Mucosa of descending colon (tissue), 3 donors: Measurements from ENCODE around the gene IQCE. TPM values are rescaled to one million over a fixed set of nuclear protein-coding genes. Genes with fewer than 3 reads are reported as not detected.
A peak's percentile ranks its signal among the peaks of the same experiment; 100 is the strongest.

ENCODE experiments used
- ATAC-seq: fragments of 200-7000 bp; cut with Tn5 transposase; one replicate; pipeline ENCODE4 v1.9.1; 2020; ENCODE audit warnings: mild to moderate bottlenecking, moderate library complexity
- DNase-seq, 3 donors: peaks; one replicate each; pipeline ENCODE4 v3.0.0-alpha.2; 2020
- H3K36me3 ChIP-seq: fragments of 200-600 bp; one replicate; pipeline ENCODE4 v1.8.0; 2021; ENCODE audit warnings: low read depth, mild to moderate bottlenecking
- H3K4me1 ChIP-seq: fragments of 200-600 bp; one replicate; pipeline ENCODE4 v1.8.0; 2021; ENCODE audit warnings: low read depth, mild to moderate bottlenecking
- H3K4me3 ChIP-seq: fragments of 200-600 bp; one replicate; pipeline ENCODE4 v1.8.0; 2021; ENCODE audit warnings: mild to moderate bottlenecking
- H3K9me3 ChIP-seq: fragments of 200-600 bp; one replicate; pipeline ENCODE4 v1.8.0; 2021; ENCODE audit warnings: mild to moderate bottlenecking
- intact Hi-C, 2 donors: fragments of 100-400 bp; cut with DNase I in 1 of 2; cut with micrococcal nuclease in 1 of 2; formaldehyde crosslinking; loops; one replicate each; pipeline versions ENCODE4 v1.11.0 to v1.11.1; 2022; cut with DNase I, micrococcal nuclease
- total RNA-seq, 3 donors: library from RNA; stranded (reverse); fragmentation: NEBNext Ultra II Directional in 2 of 3; extraction: Animal tissue kit (Norgen Biotek cat#: 25700) in 2 of 3; gene quantifications; one replicate each; pipeline versions ENCODE4 v1.2.1 to v1.2.4, GENCODE V29; 2021 to 2023
- TF ChIP-seq, protein P1 (sequence below): fragments of 200-600 bp; IDR thresholded peaks from one replicate; pipeline ENCODE4 v1.8.0; 2022; ENCODE audit warnings: antibody characterized with exemption, mild to moderate bottlenecking
- donor health status: DM: no; HTN: no; CAD: no; lungs with moderate emphysema.
- donor health status: DM: no; HTN: no; CAD: no.
- donor health status: DM: no; HTN: yes; CAD: no.

IQCE gene
- total RNA-seq, 3 donors from 2014 or later = 27.9 to 41.2 (median 35.9) TPM

DNA sequence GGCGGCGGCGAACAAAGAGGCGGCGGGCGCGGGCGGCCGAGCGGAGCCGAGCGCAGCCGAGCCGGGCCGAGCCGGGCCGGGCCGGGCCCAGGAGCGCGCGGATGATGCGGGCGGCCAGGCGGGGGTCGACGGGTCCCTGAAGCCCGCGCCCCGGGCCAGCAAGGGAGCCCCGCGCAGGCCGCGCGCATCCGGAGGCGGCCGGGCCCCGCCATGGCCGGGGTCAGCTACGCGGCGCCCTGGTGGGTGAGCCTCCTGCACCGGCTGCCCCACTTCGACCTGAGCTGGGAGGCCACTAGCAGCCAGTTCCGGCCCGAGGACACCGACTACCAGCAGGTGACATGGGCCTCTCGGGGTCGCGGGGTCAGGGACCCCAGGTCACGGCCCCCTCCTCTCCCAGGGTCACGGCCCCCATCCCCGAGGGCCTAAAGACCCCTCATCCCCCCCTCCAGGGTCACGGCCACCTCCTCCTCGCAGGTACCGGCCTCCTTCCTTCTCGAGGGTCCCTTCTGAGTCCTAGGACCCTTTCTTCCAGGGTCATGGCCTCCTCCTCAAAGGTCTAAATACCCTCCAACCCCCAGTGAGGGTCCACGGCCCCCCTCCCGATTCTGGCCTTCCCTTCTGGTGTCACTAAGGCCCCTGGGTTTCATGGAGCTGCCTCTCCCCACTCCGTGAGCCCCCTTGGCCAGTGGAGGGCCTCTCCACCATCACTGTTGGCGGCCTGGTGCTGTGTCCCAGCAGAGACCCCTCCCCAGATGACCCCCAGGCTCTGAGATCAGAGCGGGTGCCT is 73.4 kb downstream of the IQCE start, which contains the start of gene TTYH3:
TTYH3 (plus strand) TSS at position 41 of the 787 bp plus-strand sequence; CDS start at position 211, 170 bp downstream.
- H3K4me1 ChIP-seq = peaks cover 32% of the 10 kb centered on the region
- TF ChIP-seq, protein P1, sequence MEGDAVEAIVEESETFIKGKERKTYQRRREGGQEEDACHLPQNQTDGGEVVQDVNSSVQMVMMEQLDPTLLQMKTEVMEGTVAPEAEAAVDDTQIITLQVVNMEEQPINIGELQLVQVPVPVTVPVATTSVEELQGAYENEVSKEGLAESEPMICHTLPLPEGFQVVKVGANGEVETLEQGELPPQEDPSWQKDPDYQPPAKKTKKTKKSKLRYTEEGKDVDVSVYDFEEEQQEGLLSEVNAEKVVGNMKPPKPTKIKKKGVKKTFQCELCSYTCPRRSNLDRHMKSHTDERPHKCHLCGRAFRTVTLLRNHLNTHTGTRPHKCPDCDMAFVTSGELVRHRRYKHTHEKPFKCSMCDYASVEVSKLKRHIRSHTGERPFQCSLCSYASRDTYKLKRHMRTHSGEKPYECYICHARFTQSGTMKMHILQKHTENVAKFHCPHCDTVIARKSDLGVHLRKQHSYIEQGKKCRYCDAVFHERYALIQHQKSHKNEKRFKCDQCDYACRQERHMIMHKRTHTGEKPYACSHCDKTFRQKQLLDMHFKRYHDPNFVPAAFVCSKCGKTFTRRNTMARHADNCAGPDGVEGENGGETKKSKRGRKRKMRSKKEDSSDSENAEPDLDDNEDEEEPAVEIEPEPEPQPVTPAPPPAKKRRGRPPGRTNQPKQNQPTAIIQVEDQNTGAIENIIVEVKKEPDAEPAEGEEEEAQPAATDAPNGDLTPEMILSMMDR = no peak
- ATAC-seq = peak; percentile 0
- intact Hi-C loops = no loop called here
- peak within 1 kb of the TSS; percentile 54 for H3K4me3 ChIP-seq
- no peaks in the 10 kb centered on the region for H3K9me3 ChIP-seq
- DNase-seq = peak; percentile 54 to 80 (median 73)
- no peaks in the 10 kb centered on the region for H3K36me3 ChIP-seq

DNA sequence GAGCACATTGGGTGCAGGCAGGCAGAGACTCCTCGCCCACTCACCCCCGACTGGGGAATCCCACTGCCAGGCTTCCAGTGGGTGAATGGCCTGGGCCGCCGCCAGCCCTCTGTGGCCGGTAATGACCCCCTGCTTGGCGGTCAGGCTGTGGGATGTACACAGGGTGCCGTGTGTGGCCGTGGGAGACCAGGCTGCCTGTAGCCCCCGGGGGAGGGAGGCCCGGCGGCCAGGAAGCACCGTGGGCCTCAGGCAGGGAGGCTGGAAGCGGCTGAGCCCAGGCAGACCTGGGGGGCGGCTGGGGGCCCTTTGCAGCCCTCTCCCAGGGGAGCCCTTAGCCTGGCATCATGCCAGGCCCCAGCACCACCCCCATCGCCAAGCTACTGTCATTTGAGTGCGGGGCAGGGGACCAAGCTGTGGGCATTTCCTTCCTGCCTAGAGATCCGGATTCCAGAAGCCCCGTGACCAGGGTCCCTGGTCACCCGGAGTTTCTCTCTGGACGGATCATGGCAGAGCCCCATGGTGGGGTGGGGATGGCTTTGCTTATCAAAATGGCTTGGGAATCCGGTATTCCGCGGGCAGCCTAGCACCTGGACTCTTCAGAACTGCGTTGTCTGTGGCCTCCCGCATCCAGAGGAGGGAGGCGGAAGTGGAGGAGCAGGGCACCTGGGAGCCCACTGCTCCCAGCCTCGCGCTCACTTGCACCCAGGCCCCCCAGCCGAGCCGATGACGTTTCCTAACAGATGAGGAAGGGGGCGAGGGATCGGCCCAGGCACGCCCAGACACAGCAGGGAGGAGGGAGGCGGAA is 74.2 kb downstream of the IQCE start:
- DNase-seq (peak; percentile 73 to 82 (median 74)), ATAC-seq (peak; percentile 18)
- no peaks in the 10 kb centered on the region for H3K9me3 ChIP-seq
- H3K4me3 ChIP-seq = peak overlapping the region; percentile 54
- H3K4me1 ChIP-seq = peaks cover 32% of the 10 kb centered on the region
- no peaks in the 10 kb centered on the region for H3K36me3 ChIP-seq
- intact Hi-C loops = no loop called here
- TF ChIP-seq, protein P1 = no peak

DNA sequence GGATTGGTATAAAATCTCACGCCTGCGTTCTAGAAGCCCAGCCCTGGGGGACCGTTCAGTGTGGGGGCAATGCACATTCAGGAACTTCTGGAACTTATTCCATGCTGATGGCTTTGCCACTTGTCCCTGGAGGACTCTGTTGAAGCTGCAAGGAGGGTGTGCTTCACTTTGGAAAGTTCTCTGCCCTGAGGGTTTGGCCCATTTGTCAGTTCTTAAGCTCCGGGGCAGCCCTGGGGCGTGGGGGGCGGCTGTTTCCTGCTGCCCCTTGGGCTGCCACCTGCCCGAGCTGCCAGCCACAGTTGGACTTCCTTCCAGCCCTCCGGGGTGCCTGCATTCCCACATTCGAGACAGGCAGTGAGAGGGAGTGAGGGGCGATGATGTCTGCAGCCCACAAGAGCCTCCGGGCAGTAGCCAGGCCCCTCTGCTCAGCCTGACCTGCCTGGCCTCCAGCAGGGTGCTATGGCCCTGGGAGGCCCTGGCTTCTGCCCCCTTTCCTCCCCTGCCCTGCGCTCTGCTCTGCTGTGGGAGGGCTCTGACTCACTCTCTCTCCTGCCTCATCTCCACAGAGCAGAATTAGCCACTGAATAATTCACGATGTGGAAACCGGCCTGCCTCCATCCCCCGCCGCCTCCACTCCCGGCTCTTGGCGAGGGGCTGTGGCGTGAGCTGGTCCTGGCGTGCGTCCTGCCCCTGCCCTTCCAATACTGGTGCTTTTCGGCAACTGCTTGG is 74.9 kb downstream of the IQCE start:
- ATAC-seq (no peak), DNase-seq (peak in 2 of 3 donors; percentile 26 to 54)
- no peaks in the 10 kb centered on the region for H3K9me3 ChIP-seq
- TF ChIP-seq, protein P1 = no peak
- peaks cover 32% of the 10 kb centered on the region for H3K4me1 ChIP-seq
- H3K36me3 ChIP-seq = no peaks in the 10 kb centered on the region
- H3K4me3 ChIP-seq = peak overlapping the region; percentile 0
- intact Hi-C loops = no loop called here

DNA sequence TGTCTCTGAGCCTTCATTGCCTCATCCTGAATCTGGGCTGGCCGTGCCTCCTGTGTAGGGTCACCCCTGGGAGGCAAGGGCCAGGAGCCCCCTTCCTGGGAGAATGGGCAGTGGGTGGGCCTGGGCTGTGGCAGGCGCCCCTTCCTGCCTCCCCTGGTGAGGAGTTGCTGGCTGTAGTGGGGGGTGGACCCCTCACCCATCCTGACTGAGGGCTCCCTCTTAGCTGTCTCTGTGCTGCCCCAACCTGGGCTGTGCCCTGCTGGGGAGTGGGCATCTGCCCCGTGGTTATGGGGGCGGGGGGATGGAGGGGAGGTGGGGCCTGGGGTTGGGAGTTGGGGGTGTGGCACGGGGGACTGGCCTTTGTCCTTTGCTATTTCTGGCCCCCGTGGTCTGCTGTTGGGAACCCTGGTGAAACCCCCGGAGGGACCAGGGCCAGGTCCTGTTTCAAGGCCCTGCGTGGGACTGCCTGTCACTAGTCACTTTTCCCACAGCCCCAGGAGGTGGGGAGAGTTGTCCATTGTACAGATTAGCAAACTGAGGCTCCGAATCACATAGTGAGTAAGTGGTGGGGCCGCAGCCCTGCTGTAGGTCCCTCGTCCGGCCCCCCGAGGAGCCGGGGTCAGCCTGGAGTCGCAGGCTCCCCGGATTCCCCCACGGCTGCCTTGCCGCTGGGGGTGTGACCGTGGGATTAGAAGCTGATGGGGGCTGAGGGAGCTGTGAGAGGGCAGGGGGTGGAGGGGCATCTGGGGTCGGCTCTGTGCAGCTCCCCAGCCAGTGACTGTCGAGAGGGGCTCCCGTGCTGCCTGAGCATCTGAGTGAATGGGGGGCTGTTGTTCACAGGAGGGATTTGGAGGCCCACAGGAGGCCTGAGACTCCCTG is 75.7 kb downstream of the IQCE start:
- peaks cover 32% of the 10 kb centered on the region for H3K4me1 ChIP-seq
- no peaks in the 10 kb centered on the region for H3K9me3 ChIP-seq
- DNase-seq (no peak), ATAC-seq (no peak)
- H3K36me3 ChIP-seq = no peaks in the 10 kb centered on the region
- TF ChIP-seq, protein P1 = no peak
- intact Hi-C loops = no loop called here
- no peak overlapping the region for H3K4me3 ChIP-seq
